Measurements from ENCODE around the gene COL23A1. TPM values are rescaled to one million over a fixed set of nuclear protein-coding genes. Genes with fewer than 3 reads are reported as not detected.

COL23A1 gene
- total RNA-seq, 1 experiment from 2014 or later: not detected

GRCh38 chr5:178349625-178350353, 240.4 kb downstream of the COL23A1 start:
- CTCF ChIA-PET: no interaction called here
- intact Hi-C loops (cut with micrococcal nuclease): no loop called here
- no TSS peak for BruUV-seq (replicated peaks)

GRCh38 chr5:178349075-178349511, 241.1 kb downstream of the COL23A1 start:
- no peaks in the 10 kb centered on the region for H3K36me3 ChIP-seq (ENCODE audit: low read depth, low read length)
- ChIA-PET CTCF (no interaction called here), POLR2A (ENCODE audit: unreplicated experiment) (no interaction called here)
- no peak overlapping the region for H2AFZ ChIP-seq (ENCODE audit: low read length)
- H3K4me1 ChIP-seq (ENCODE audit: insufficient read depth, low read length): no peaks in the 10 kb centered on the region; the same call in 1 of the 2 replicates
- H3K27me3 ChIP-seq (ENCODE audit: low read length): 0 out of 2 replicates have a peak, but pooled peaks cover 13% of the 10 kb centered on the region
- H3F3A ChIP-seq (ENCODE audit: low read length, unreplicated experiment): no peaks in the 10 kb centered on the region
- DNase-seq (no peak), ATAC-seq (no peak)
- H3K4me3 ChIP-seq (ENCODE audit: low read length): no peak overlapping the region
- no peaks in the 10 kb centered on the region for H3K9me2 ChIP-seq (replicated peaks; ENCODE audit: low read length)
- no TSS peak for BruUV-seq (replicated peaks)
- H3K27ac ChIP-seq (ENCODE audit: low read length): no peak overlapping the region
- H4K20me1 ChIP-seq (ENCODE audit: low read length): no peaks in the 10 kb centered on the region
- TF ChIP-seq CTCF (conservative IDR thresholded peaks at IDR 0.05; ENCODE audit: low read depth, low read length): no peak
- no peak for TF ChIP-seq EZH2 (IDR thresholded peaks at IDR 0.05; ENCODE audit: low read length, unreplicated experiment)
- TF ChIP-seq EZH2phosphoT487 (IDR thresholded peaks at IDR 0.05; ENCODE audit: borderline replicate concordance, low read length): no peak
- H3K9me3 ChIP-seq (ENCODE audit: low read length): no peaks in the 10 kb centered on the region
- H3K9ac ChIP-seq (ENCODE audit: low read length): no peak overlapping the region
- no peak overlapping the region for H3K4me2 ChIP-seq (ENCODE audit: low read length)
- intact Hi-C loops (cut with micrococcal nuclease): no loop called here
- H3K79me2 ChIP-seq (ENCODE audit: low read length): no peaks in the 10 kb centered on the region

More at GRCh38 chr5:178349625-178350353, 240.4 kb downstream of the COL23A1 start:
- Histone ChIP-seq H3K9me3 (ENCODE audit: low read length) (no peaks in the 10 kb centered on the region), H3K27me3 (ENCODE audit: low read length) (0 out of 2 replicates have a peak, but pooled peaks cover 8% of the 10 kb centered on the region), H3K4me3 (ENCODE audit: low read length) (no peak overlapping the region), H3K4me2 (ENCODE audit: low read length) (no peak overlapping the region), H3K36me3 (ENCODE audit: low read depth, low read length) (no peaks in the 10 kb centered on the region), H4K20me1 (ENCODE audit: low read length) (no peaks in the 10 kb centered on the region), H2AFZ (ENCODE audit: low read length) (no peak overlapping the region), H3K27ac (ENCODE audit: low read length) (no peak overlapping the region), H3K9ac (ENCODE audit: low read length) (no peak overlapping the region), H3F3A (ENCODE audit: low read length, unreplicated experiment) (no peaks in the 10 kb centered on the region), H3K79me2 (ENCODE audit: low read length) (no peaks in the 10 kb centered on the region), H3K9me2 (replicated peaks; ENCODE audit: low read length) (no peaks in the 10 kb centered on the region), H3K4me1 (ENCODE audit: insufficient read depth, low read length) (no peaks in the 10 kb centered on the region; the same call in 1 of the 2 replicates)
- DNase-seq (no peak), ATAC-seq (no peak)
- POLR2A ChIA-PET (ENCODE audit: unreplicated experiment): no interaction called here
- TF ChIP-seq EZH2phosphoT487 (IDR thresholded peaks at IDR 0.05; ENCODE audit: borderline replicate concordance, low read length): no peak
- no peak for TF ChIP-seq CTCF (conservative IDR thresholded peaks at IDR 0.05; ENCODE audit: low read depth, low read length)
- no peak for TF ChIP-seq EZH2 (IDR thresholded peaks at IDR 0.05; ENCODE audit: low read length, unreplicated experiment)

Data from PC-3 (cell line).